ENCODE measurements around the gene HTR3E.
"Not testable (repeated sequence)": the region's sequence is repeated elsewhere in the genome, so short reads cannot be mapped to it uniquely, and the experiment has no call there.

- not testable (repeated sequence) for TF ChIP-seq ZNF214 (tag by site-specific recombination; IDR thresholded peaks at IDR 0.05; ENCODE audit: borderline replicate concordance); CTCF (tag by site-specific recombination; IDR thresholded peaks at IDR 0.05); KLF16 (tag by site-specific recombination; IDR thresholded peaks at IDR 0.05); ZNF513 (tag by site-specific recombination; IDR thresholded peaks at IDR 0.05); ZNF561 (tag by site-specific recombination; IDR thresholded peaks at IDR 0.05; ENCODE audit: borderline replicate concordance); ZNF426 (tag by site-specific recombination; IDR thresholded peaks at IDR 0.05); ZNF138 (tag by site-specific recombination; IDR thresholded peaks at IDR 0.05; ENCODE audit: borderline replicate concordance); MEIS1 (CRISPR knock-in tag; IDR thresholded peaks at IDR 0.05; ENCODE audit: borderline replicate concordance); ZNF785 (tag by site-specific recombination; IDR thresholded peaks at IDR 0.05); OSR2 (tag by site-specific recombination; IDR thresholded peaks at IDR 0.05); GLI2 (tag by site-specific recombination; IDR thresholded peaks at IDR 0.05; ENCODE audit: borderline replicate concordance, low read depth); ZNF501 (tag by site-specific recombination; IDR thresholded peaks at IDR 0.05)
- TF ChIP-seq, protein P1, sequence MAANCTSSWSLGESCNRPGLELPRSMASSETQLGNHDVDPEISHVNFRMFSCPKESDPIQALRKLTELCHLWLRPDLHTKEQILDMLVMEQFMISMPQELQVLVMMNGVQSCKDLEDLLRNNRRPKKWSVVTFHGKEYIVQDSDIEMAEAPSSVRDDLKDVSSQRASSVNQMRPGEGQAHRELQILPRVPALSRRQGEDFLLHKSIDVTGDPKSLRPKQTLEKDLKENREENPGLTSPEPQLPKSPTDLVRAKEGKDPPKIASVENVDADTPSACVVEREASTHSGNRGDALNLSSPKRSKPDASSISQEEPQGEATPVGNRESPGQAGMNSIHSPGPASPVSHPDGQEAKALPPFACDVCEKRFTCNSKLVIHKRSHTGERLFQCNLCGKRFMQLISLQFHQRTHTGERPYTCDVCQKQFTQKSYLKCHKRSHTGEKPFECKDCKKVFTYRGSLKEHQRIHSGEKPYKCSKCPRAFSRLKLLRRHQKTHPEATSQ (tag by site-specific recombination; IDR thresholded peaks at IDR 0.05): not testable (repeated sequence)
Observed at GRCh38 chr3:184121031-184121430, 24.2 kb downstream of the HTR3E start.

Data from HEK293 (cell line).